C4-2B (cell line): ENCODE results near the gene ZC3H10.

ENCODE experiments used
- ZFX ChIP-seq: fragments of 450-650 bp; IDR thresholded peaks from 2 replicates; pipeline ENCODE4 v1.6.1; 2017
- TF ChIP-seq, protein P1 (sequence below): fragments of 450-650 bp; conservative IDR thresholded peaks from 2 replicates; pipeline ENCODE4 v1.5.1; 2017; ENCODE audit warnings: mild to moderate bottlenecking

DNA sequence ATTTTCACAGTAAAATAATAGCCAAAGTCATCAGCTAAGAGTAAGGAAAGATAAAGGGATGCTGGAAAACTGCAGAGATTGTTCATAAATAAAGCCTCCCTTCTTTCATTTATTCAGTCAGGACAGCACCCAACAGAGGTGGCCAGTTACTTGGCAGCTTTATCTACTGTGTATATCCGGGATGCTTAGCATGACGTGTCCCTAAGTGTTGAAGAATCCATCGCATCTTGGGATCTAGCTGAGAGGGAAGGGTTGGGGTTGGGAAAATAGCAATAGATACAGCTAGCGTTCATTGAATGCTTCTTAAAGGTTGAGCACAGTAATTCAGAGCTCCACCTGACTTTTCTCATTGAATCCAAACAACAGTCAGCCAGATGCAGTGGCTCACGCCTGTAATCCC, 43.7 kb upstream of the ZC3H10 start:
- TF ChIP-seq, protein P1, sequence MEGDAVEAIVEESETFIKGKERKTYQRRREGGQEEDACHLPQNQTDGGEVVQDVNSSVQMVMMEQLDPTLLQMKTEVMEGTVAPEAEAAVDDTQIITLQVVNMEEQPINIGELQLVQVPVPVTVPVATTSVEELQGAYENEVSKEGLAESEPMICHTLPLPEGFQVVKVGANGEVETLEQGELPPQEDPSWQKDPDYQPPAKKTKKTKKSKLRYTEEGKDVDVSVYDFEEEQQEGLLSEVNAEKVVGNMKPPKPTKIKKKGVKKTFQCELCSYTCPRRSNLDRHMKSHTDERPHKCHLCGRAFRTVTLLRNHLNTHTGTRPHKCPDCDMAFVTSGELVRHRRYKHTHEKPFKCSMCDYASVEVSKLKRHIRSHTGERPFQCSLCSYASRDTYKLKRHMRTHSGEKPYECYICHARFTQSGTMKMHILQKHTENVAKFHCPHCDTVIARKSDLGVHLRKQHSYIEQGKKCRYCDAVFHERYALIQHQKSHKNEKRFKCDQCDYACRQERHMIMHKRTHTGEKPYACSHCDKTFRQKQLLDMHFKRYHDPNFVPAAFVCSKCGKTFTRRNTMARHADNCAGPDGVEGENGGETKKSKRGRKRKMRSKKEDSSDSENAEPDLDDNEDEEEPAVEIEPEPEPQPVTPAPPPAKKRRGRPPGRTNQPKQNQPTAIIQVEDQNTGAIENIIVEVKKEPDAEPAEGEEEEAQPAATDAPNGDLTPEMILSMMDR, result no peak
- TF ChIP-seq ZFX, result no peak
